GM10266 (cell line): ENCODE results near the gene KLB.

Source experiments
- DNase-seq: peaks from one replicate; pipeline ENCODE4 v3.0.0; 2012; ENCODE audit errors: extremely low spot score
- TF ChIP-seq, protein P1 (sequence below): IDR thresholded peaks from 2 replicates; pipeline ENCODE4 v1.5.1; 2012; ENCODE audit warnings: mild to moderate bottlenecking, low read depth; ENCODE audit not compliant: control insufficient read depth, insufficient read depth; ENCODE audit errors: missing control alignments

KLB gene

DNA sequence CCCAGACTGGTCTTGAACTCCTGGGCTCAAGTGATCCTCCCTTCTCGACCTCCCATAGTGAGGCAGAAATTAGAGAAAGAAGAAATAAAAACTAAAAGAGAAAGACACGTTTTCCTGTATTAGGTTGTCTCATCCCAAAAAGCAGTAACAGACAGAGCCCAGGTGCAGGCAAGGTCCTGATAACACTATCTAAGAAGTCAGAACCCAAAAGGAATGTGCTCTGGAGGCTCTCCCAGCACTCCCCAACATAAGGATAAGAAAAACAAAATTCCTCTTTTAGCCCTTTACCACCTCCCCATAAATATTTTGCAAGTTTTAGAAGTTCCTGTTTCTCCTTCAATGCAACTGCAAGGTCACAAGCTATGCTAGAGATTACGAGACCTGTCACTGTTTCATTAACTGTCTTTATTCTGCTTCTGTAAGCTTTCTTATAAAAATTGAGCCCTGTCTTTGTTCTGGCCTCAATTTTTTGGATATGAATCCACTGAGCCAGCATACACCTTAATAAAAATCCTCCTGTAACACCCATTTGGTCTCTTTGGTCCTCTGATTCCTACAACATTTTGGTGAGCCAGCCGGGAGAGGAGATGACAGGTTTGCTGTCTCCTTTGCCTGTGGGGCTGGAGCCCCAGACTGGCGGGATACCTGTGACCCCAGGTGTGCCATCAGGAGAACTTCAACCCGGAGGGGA is 78.0 kb downstream of the KLB start:
- no peak for DNase-seq
- TF ChIP-seq, protein P1, sequence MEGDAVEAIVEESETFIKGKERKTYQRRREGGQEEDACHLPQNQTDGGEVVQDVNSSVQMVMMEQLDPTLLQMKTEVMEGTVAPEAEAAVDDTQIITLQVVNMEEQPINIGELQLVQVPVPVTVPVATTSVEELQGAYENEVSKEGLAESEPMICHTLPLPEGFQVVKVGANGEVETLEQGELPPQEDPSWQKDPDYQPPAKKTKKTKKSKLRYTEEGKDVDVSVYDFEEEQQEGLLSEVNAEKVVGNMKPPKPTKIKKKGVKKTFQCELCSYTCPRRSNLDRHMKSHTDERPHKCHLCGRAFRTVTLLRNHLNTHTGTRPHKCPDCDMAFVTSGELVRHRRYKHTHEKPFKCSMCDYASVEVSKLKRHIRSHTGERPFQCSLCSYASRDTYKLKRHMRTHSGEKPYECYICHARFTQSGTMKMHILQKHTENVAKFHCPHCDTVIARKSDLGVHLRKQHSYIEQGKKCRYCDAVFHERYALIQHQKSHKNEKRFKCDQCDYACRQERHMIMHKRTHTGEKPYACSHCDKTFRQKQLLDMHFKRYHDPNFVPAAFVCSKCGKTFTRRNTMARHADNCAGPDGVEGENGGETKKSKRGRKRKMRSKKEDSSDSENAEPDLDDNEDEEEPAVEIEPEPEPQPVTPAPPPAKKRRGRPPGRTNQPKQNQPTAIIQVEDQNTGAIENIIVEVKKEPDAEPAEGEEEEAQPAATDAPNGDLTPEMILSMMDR, result no peak

DNA sequence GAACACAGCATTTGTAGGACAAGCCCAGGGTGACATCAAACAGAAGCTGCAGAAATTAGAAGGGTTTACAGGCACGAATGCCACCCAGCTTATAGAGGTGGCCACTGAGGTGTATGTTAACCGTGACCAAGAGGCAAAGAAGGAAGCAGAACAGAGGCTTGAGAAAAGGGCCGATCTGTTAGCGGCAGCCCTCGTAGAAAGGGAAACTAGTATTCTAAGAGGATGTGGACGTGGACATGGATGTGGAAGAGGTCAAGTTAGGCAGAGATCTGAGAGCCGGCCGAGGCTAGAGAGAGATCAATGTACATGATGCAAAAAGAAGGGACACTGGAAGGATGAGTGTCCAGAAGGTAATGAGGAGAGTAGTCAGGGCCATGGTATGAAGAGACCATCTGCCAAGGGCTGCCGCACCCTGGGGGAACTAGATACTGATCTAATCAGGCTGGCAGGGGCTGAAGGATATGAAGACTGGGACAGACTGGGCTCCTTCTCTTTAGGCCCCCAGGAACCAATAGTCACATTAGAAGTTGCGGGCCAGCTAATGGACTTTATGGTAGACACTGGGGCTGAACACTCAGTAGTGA is 79.6 kb downstream of the KLB start:
- TF ChIP-seq, protein P1, result no peak
- DNase-seq, result no peak

DNA sequence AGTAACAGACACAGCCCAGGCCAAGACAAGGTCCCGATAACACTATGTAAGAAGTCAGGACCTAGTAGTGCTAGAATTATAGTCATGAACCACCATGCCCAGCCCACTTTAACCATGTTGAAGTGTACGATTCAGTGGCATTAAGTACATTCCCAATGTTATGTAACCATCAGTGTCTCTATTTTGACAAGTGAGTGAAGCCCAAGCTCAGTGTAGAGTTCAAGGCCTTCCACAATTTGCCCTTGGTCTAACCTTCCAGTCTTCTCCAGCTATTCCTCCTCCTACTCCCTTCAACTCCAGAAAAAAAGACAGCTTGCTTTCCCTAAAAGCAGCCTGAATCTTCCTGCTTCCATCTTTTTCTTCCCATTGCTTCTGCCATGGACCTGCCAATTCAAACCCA is 83.6 kb downstream of the KLB start:
- TF ChIP-seq, protein P1, result no peak
- DNase-seq, result no peak

DNA sequence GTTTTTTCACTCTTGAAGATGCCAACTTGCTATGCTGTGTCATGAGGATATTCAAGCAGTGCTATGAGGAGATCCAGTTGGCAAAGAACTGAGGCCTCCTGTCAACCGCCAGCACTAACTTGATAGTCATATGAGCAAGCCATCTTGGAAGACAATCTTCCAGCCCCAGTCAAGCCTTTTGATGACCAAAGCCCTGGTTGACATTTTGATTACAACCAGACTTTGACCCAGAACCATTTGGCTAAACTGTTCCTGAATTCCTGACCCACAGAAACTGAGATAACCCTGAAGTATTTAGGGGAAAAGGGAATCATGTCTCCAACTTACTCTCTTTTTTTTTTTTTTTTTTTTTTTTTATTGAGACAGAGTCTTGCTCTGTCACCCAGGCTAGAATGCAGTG is 87.6 kb downstream of the KLB start:
- TF ChIP-seq, protein P1, result no peak
- no peak for DNase-seq

DNA sequence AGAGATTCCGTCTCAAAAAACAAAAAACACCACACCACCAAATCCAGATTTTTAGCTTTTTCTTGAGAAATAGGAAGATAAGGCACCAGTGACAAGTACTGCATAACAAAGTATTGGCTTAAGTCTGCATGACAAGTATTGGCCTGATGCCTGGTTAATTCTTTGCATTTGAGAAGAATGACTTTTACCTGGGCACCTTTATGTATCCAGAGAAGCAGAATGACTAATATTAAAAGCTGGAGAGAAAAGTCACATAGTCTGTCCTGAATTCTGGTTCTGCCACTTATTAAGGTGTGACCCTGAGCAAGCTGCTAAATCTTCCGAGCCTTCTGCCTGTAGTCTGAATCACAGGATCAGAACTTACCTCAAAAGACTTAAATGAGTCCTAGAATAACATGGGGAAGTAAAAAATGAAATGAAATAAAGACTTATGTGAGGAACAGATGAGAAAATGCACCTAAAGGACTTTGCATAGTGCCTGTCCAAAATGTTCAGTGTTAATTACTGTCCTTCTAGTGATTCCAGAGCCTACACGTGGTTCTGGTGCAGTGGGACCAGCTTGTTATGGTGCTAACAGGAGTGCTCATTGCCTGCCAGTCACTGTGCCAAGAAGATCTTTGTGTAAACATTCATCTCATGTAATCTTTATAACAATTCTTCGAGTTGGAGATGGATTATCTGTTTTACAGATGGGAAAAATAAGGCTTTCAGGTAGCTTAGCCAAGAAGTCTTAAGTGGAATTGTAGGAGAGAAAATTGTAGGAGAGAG is 88.9 kb downstream of the KLB start:
- TF ChIP-seq, protein P1, result no peak
- no peak for DNase-seq

DNA sequence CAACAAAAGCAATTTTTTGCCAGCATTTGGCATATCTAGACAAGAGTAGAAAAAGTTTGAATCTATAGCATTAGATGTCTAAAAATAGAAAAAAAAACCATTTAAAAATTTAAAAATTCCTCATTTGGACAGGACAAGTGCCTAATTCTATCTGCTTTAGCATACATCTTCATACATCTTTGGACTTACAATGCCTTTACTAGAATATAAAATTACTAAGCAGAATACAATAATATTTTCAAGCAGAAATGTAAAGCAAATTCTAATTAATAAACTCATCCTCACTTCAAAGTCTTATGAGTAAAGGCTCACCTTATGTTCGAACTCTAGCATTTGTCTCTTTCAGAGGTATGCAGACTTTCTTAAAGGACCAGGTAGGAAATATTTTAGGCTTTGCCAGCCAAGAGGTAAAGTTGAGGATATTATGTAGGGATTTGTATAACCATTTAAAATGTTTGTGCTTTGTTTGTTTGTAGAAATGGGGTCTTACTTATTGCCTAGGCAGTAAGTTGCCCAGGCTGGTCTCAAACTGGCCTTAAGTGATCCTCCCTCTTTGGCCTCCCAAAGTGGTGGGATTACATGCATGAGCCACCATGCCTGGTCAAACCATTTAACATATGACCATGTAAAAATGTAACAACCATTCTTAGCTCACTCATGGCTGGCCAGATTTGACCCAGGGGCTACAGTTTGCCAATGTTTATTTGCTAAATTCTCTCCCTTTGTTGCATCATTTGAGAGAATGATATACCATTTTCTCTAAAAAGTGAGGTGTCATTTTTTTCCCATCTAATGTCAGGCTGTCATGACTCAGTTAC is 91.4 kb downstream of the KLB start:
- TF ChIP-seq, protein P1, result no peak
- no peak for DNase-seq
